Endothelial cell of hepatic sinusoid (primary cell): ENCODE data around the gene LIMS1.
"Not testable (repeated sequence)": the region's sequence is repeated elsewhere in the genome, so short reads cannot be mapped to it uniquely, and the experiment has no call there.

Experiments
- in situ Hi-C: cut with HindIII; loops from 2 replicates; pipeline ENCODE4 v1.10.0; 2017; ENCODE audit warnings: low sequenced_read_pairs

LIMS1 gene

DNA sequence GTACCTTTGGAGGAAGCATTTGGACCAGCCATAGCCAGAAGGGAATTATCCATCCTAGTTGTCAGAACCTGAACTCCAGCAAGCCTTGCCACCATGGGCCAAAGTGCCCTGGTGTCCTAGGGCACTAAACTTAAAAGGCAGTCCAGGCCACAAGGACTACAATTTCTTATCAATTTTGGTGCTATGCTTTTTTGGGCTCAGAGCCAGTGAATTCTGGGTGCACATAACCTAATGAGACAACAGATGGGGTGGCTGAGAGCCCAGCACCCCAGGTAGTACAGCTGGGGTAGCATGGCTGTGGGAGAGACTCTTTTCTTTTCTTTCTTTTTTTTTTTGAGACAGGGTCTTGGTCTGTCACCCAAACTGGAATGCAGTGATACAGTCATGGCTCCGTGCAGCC, 170.6 kb downstream of the LIMS1 start:
- in situ Hi-C loops = no loop called here

- in situ Hi-C loops = no loop called here
Observed at GRCh38 chr2:108707300-108707699, 173.0 kb downstream of the LIMS1 start.

DNA sequence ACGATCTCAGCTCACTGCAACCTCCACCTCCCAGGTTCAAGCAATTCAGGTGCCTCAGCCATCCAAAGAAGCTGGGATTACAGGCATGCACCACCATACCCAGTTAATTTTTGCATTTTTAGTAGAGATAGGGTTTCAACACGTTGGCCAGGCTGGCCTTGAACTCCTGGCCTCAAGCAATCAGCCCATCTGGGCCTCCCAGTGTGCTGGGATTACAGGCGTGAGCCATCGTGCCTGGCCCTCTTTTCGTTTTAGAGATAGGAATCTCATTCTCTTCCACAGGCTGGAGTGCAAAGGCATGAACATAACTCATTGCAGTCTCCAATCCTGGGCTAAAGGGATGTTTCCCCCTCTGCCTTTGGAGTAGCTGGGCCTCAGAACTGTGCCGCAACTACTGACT, 182.7 kb downstream of the LIMS1 start:
- in situ Hi-C loops = not testable (repeated sequence)

GRCh38 chr2:108719149-108720044, 185.1 kb downstream of the LIMS1 start, which contains the start of gene RANBP2:
Gene RANBP2, plus strand, starts transcription at chr2:108719482. Its CDS starts 125 bp downstream, at chr2:108719607.
- in situ Hi-C loops = no loop called here

GRCh38 chr2:108726048-108726447, 191.8 kb downstream of the LIMS1 start:
- in situ Hi-C loops = not testable (repeated sequence)

DNA sequence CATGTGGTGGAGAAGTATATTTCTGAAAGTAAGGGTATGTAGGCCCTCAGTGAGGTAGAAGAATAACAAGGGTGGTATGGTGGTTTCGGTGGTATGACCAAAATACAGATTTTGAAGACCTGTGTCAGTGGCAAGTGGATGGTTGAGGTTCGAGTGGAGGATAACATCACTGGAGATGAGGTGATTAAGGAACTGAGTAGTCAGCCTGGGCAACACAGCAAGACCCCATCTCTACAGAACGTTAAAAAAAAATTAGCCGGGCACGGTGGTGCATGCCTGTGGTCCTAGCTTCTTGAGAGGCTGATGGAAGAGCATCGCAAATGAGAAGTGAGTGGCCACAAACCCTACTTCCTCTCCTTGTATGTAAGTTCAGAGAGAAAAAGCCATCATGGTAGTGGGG, 200.4 kb downstream of the LIMS1 start:
- in situ Hi-C loops = not testable (repeated sequence)
